HL-60/S4 (cell line): ENCODE measurements around the gene BICDL1.

Source experiments
- in situ Hi-C: fragments of 300-500 bp; cut with MboI; formaldehyde crosslinking; loops from 2 replicates; pipeline ENCODE4 v1.14.3; 2022; ENCODE audit warnings: low sequenced_read_pairs

BICDL1 gene

GRCh38 chr12:120119271-120119973 lies 130.4 kb downstream of the BICDL1 start:
- in situ Hi-C loops: no loop called here

GRCh38 chr12:120121343-120121742 lies 132.3 kb downstream of the BICDL1 start:
- in situ Hi-C loops: no loop called here

GRCh38 chr12:120121766-120122293 lies 132.8 kb downstream of the BICDL1 start:
- in situ Hi-C loops: no loop called here

GRCh38 chr12:120125029-120125428 lies 136.0 kb downstream of the BICDL1 start:
- in situ Hi-C loops: no loop called here

GRCh38 chr12:120125792-120126634 lies 137.0 kb downstream of the BICDL1 start:
- in situ Hi-C loops: no loop called here

- in situ Hi-C loops: no loop called here
Measured at GRCh38 chr12:120126635-120127005, 137.6 kb downstream of the BICDL1 start.

- in situ Hi-C loops: no loop called here
Measured at GRCh38 chr12:120130011-120130410, 141.0 kb downstream of the BICDL1 start.

- in situ Hi-C loops: no loop called here
Measured at GRCh38 chr12:120131116-120131515, 142.1 kb downstream of the BICDL1 start.

- in situ Hi-C loops: no loop called here
Measured at GRCh38 chr12:120132054-120132836, 143.2 kb downstream of the BICDL1 start.

- in situ Hi-C loops: no loop called here
Measured at GRCh38 chr12:120132863-120133385, 143.9 kb downstream of the BICDL1 start.

- in situ Hi-C loops: no loop called here
Measured at GRCh38 chr12:120134307-120134980, 145.4 kb downstream of the BICDL1 start.

GRCh38 chr12:120136093-120136770 lies 147.2 kb downstream of the BICDL1 start:
- in situ Hi-C loops: no loop called here

GRCh38 chr12:120137833-120138232 lies 148.8 kb downstream of the BICDL1 start:
- in situ Hi-C loops: no loop called here

GRCh38 chr12:120138366-120138765 lies 149.3 kb downstream of the BICDL1 start:
- in situ Hi-C loops: no loop called here

GRCh38 chr12:120139958-120140357 lies 150.9 kb downstream of the BICDL1 start:
- in situ Hi-C loops: no loop called here

GRCh38 chr12:120140603-120141002 lies 151.6 kb downstream of the BICDL1 start:
- in situ Hi-C loops: no loop called here

GRCh38 chr12:120141336-120141735 lies 152.3 kb downstream of the BICDL1 start:
- in situ Hi-C loops: no loop called here

- in situ Hi-C loops: no loop called here
Measured at GRCh38 chr12:120142231-120142877, 153.3 kb downstream of the BICDL1 start.
